ENCODE data around the gene LIX1L. TPM values are rescaled to one million over a fixed set of nuclear protein-coding genes. Genes with fewer than 3 reads are reported as not detected.

LIX1L gene
- total and polyA plus RNA-seq, 2 donors (not counting 1 experiment from before 2014, with no cell fraction given), result 14.4 to 31.7 TPM

DNA sequence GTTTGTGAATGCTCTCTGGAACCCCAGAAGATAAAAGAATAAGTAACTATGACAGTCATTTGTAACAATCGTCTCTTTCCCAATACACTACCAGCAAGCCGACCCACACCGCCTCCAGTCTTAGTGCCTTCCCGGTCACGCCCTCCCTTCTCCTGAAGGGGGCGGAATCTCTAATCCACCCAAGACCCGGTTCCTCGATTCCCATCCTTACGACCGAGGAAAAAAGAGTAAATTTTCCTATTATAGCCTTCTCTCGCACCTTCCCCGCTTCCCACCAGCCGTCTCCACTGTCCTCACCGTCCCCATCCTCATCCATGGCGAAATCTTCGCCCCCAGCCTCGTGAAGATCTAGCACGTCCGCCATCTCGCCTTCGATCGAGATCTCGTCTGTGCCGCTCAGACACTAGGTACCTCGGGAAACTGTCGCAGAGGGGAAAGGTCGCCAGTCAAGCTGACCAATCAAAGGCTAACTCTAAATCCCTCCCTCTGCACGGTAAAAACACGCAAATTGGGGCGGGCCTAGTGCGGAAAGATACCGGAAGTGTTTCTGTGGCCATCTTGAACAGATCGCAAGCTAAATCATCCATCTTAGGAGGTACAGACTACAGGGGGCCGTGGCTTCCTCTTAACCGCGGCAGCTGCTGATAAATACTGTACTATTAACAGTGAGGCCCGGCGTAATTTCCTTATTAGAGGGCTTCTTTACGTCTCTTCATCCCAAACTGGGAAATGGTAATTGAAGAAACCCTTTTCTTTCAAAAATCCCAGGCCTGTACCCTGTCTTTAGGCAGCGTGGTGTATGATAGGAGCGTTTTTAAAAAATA is 30.5 kb downstream of the LIX1L start, which contains the start of gene RBM8A:
RBM8A (minus strand) TSS at position 422 of the 824 bp plus-strand sequence; CDS start at position 364, 58 bp downstream.
- Histone ChIP-seq H3K27ac (ENCODE audit: low read length in 2 of 2) (peak within 1 kb of the TSS; percentile 96 to 99), H3K9me3 (ENCODE audit: control extremely low read depth in 1 of 3, control insufficient read depth in 2 of 3, insufficient read depth in 1 of 3, low read length in 2 of 3) (no peaks in the 10 kb centered on the region), H4K20me1 (ENCODE audit: control insufficient read depth, insufficient read depth, low read length, poor library complexity, severe bottlenecking) (no peaks in the 10 kb centered on the region), H3K4me2 (replicated peaks; ENCODE audit: low read depth, low read length, poor library complexity, severe bottlenecking) (peak within 1 kb of the TSS; percentile 77), H3K4me1 (ENCODE audit: control insufficient read depth in 2 of 2, insufficient read depth in 2 of 2, low read length in 2 of 2) (peaks cover 18 to 30% of the 10 kb centered on the region in 2 donors), H3K4me3 (ENCODE audit: control extremely low read depth in 1 of 5, extremely low read depth in 1 of 5, insufficient read depth in 1 of 5, low read depth in 2 of 5, low read length in 4 of 5) (peak within 1 kb of the TSS; percentile 71 to 95 (median 83)), H3K79me2 (ENCODE audit: control insufficient read depth, insufficient read depth, low read length) (peaks cover 20% of the 10 kb centered on the region), H3K9ac (ENCODE audit: low read length) (peak within 1 kb of the TSS; percentile 98), H3K36me3 (replicated peaks in 1 of 2; ENCODE audit: control extremely low read depth in 1 of 2, control insufficient read depth in 1 of 2, extremely low read depth in 1 of 2, insufficient read depth in 2 of 2, low read length in 1 of 2) (peaks cover 3 to 19% of the 10 kb centered on the region in 2 experiments), H2AFZ (ENCODE audit: insufficient read depth, low read depth, low read length, poor library complexity, severe bottlenecking) (peak within 1 kb of the TSS; percentile 73), H3K27me3 (replicated peaks in 1 of 4; ENCODE audit: control extremely low read depth in 1 of 4, control insufficient read depth in 3 of 4, insufficient read depth in 4 of 4, low read length in 3 of 4) (no peaks in the 10 kb centered on the region)
- DNase-seq, result peak; percentile 98
- Mint-ChIP-seq H3K9me3 (ENCODE audit: insufficient read depth) (no peaks in the 10 kb centered on the region), H3K4me3 (peak within 1 kb of the TSS; percentile 78), H3K27ac (peak within 1 kb of the TSS; percentile 81), H3K27me3 (no peaks in the 10 kb centered on the region), H3K4me1 (peaks cover 11% of the 10 kb centered on the region)
- under 1% methylated on average over 35 of the region's 41 CpGs for WGBS (ENCODE audit: insufficient coverage)
- peak; percentile 98 for ATAC-seq (ENCODE audit: low read depth)
- ChIA-PET POLR2A (interaction anchor here (0.7 to 3.5 kb wide), 16 partner anchors 9 to 110 kb away, joined by 3 to 43 read pairs (median 7); partner anchors contain the start of genes ANKRD34A, LIX1L, NUDT17 and PEX11B), CTCF (interaction anchor here (0.6 to 3.6 kb wide), 25 partner anchors 8 to 125 kb away, joined by 3 to 30 read pairs (median 5); partner anchors contain the start of genes ANKRD34A, LIX1L, NUDT17 and PEX11B)
- intact Hi-C loops (cut with micrococcal nuclease), result loop anchor here (1.0 to 2.0 kb wide), 6 partner anchors 9 to 110 kb away; partner anchors contain the start of genes ANKRD34A, LIX1L, PEX11B and PIAS3
- no peak for TF ChIP-seq EZH2 (IDR thresholded peaks at IDR 0.05; ENCODE audit: borderline replicate concordance, insufficient read depth, low read depth, low read length, poor library complexity, severe bottlenecking)
- TF ChIP-seq, protein P1, sequence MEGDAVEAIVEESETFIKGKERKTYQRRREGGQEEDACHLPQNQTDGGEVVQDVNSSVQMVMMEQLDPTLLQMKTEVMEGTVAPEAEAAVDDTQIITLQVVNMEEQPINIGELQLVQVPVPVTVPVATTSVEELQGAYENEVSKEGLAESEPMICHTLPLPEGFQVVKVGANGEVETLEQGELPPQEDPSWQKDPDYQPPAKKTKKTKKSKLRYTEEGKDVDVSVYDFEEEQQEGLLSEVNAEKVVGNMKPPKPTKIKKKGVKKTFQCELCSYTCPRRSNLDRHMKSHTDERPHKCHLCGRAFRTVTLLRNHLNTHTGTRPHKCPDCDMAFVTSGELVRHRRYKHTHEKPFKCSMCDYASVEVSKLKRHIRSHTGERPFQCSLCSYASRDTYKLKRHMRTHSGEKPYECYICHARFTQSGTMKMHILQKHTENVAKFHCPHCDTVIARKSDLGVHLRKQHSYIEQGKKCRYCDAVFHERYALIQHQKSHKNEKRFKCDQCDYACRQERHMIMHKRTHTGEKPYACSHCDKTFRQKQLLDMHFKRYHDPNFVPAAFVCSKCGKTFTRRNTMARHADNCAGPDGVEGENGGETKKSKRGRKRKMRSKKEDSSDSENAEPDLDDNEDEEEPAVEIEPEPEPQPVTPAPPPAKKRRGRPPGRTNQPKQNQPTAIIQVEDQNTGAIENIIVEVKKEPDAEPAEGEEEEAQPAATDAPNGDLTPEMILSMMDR (IDR thresholded peaks at IDR 0.05), result peak; percentile 81
